Measurements from ENCODE around the gene HGFAC.

Gene HGFAC

GRCh38 chr4:3479358-3480101, 37.8 kb downstream of the HGFAC start:
- in situ Hi-C loops (cut with MboI; ENCODE audit: low pct_unique_long_range_greater_than_20kb, low sequenced_read_pairs): no loop called here
- no peak for DNase-seq

GRCh38 chr4:3480528-3481112, 38.9 kb downstream of the HGFAC start:
- peak; percentile 86 for DNase-seq
- in situ Hi-C loops (cut with MboI; ENCODE audit: low pct_unique_long_range_greater_than_20kb, low sequenced_read_pairs): no loop called here

GRCh38 chr4:3481113-3481531, 39.4 kb downstream of the HGFAC start:
- no peak for DNase-seq

GRCh38 chr4:3481783-3482393, 40.1 kb downstream of the HGFAC start:
- in situ Hi-C loops (cut with MboI; ENCODE audit: low pct_unique_long_range_greater_than_20kb, low sequenced_read_pairs): no loop called here
- DNase-seq: no peak

More at GRCh38 chr4:3481113-3481531, 39.4 kb downstream of the HGFAC start:
- in situ Hi-C loops (cut with MboI; ENCODE audit: low pct_unique_long_range_greater_than_20kb, low sequenced_read_pairs): no loop called here

GRCh38 chr4:3482707-3483106, 40.9 kb downstream of the HGFAC start:
- in situ Hi-C loops (cut with MboI; ENCODE audit: low pct_unique_long_range_greater_than_20kb, low sequenced_read_pairs): no loop called here
- DNase-seq: no peak

- DNase-seq: peak; percentile 27
- in situ Hi-C loops (cut with MboI; ENCODE audit: low pct_unique_long_range_greater_than_20kb, low sequenced_read_pairs): no loop called here
Observed at GRCh38 chr4:3483471-3483921, 41.7 kb downstream of the HGFAC start.

- in situ Hi-C loops (cut with MboI; ENCODE audit: low pct_unique_long_range_greater_than_20kb, low sequenced_read_pairs): no loop called here
Observed at GRCh38 chr4:3484057-3484973, 42.5 kb downstream of the HGFAC start.

GRCh38 chr4:3485011-3485791, 43.4 kb downstream of the HGFAC start:
- in situ Hi-C loops (cut with MboI; ENCODE audit: low pct_unique_long_range_greater_than_20kb, low sequenced_read_pairs): no loop called here
- DNase-seq: peak; percentile 48

More at GRCh38 chr4:3484057-3484973, 42.5 kb downstream of the HGFAC start:
- no peak for DNase-seq

- no peak for DNase-seq
- in situ Hi-C loops (cut with MboI; ENCODE audit: low pct_unique_long_range_greater_than_20kb, low sequenced_read_pairs): no loop called here
Observed at GRCh38 chr4:3485886-3486540, 44.2 kb downstream of the HGFAC start.

- in situ Hi-C loops (cut with MboI; ENCODE audit: low pct_unique_long_range_greater_than_20kb, low sequenced_read_pairs): no loop called here
- no peak for DNase-seq
Observed at GRCh38 chr4:3486541-3487540, 45.1 kb downstream of the HGFAC start.

- no peak for DNase-seq
- in situ Hi-C loops (cut with MboI; ENCODE audit: low pct_unique_long_range_greater_than_20kb, low sequenced_read_pairs): no loop called here
Observed at GRCh38 chr4:3487861-3488260, 46.1 kb downstream of the HGFAC start.

- no peak for DNase-seq
- in situ Hi-C loops (cut with MboI; ENCODE audit: low pct_unique_long_range_greater_than_20kb, low sequenced_read_pairs): no loop called here
Observed at GRCh38 chr4:3488820-3489219, 47.1 kb downstream of the HGFAC start.

- DNase-seq: no peak
- in situ Hi-C loops (cut with MboI; ENCODE audit: low pct_unique_long_range_greater_than_20kb, low sequenced_read_pairs): no loop called here
Observed at GRCh38 chr4:3489451-3489962, 47.7 kb downstream of the HGFAC start.

GRCh38 chr4:3491681-3492405, 50.1 kb downstream of the HGFAC start:
- DNase-seq: no peak
- in situ Hi-C loops (cut with MboI; ENCODE audit: low pct_unique_long_range_greater_than_20kb, low sequenced_read_pairs): no loop called here

GRCh38 chr4:3492741-3493719, 51.3 kb downstream of the HGFAC start:
- DNase-seq: no peak
- in situ Hi-C loops (cut with MboI; ENCODE audit: low pct_unique_long_range_greater_than_20kb, low sequenced_read_pairs): no loop called here
